SK-N-SH (cell line): Measurements from ENCODE around the gene ISCA2. TPM values are rescaled to one million over a fixed set of nuclear protein-coding genes. Genes with fewer than 3 reads are reported as not detected.

Source experiments
- polyA plus RNA-seq, 3 experiments: library from polyadenylated mRNA; depleted of rRNA; stranded (reverse); fragments of >200 nt; gene quantifications; 2 replicates each; pipeline ENCODE4 v1.2.3, GENCODE V29; 2012

The ISCA2 gene
- polyA plus RNA-seq, 1 of the 3 experiments (the other 2 are of a cell fraction): 51.9 TPM

Other genes starting within 250 kb of the ISCA2 start
- gene ABCD4, start 190.8 kb upstream of the ISCA2 start, polyA plus RNA-seq (2012; rRNA removed): 25.5 and 37.0 TPM in 2 replicates
- not detected in 2 replicates for gene VRTN, start 145.3 kb upstream of the ISCA2 start, polyA plus RNA-seq (2012; rRNA removed)
- not detected in 2 replicates for gene SYNDIG1L, start 67.6 kb upstream of the ISCA2 start, polyA plus RNA-seq (2012; rRNA removed)
- 340 and 522 TPM in 2 replicates for gene NPC2, start 460 bp upstream of the ISCA2 start, polyA plus RNA-seq (2012; rRNA removed)
- 34.4 and 58.8 TPM in 2 replicates for gene LTBP2, start 118.5 kb downstream of the ISCA2 start, polyA plus RNA-seq (2012; rRNA removed)
- gene AREL1, start 219.3 kb downstream of the ISCA2 start, polyA plus RNA-seq (2012; rRNA removed): 35.1 and 50.8 TPM in 2 replicates
- 42.6 and 56.7 TPM in 2 replicates for gene FCF1, start 219.4 kb downstream of the ISCA2 start, polyA plus RNA-seq (2012; rRNA removed)